Endothelial cell (in vitro differentiated cells): ENCODE results near the gene HNRNPUL1. TPM values are rescaled to one million over a fixed set of nuclear protein-coding genes. Genes with fewer than 3 reads are reported as not detected.

ENCODE experiments used
- DNase-seq: peaks from one replicate; pipeline ENCODE4 v3.0.0; 2021; ENCODE audit warnings: low spot score
- H3K27ac Mint-ChIP-seq: one replicate; pipeline ENCODE4 v1.8.0; 2021; ENCODE audit warnings: mixed read lengths, inconsistent platforms; ENCODE audit not compliant: unreplicated experiment
- H3K27me3 Mint-ChIP-seq: one replicate; pipeline ENCODE4 v1.8.0; 2021; ENCODE audit warnings: mild to moderate bottlenecking, moderate library complexity, mixed read lengths, inconsistent platforms; ENCODE audit not compliant: unreplicated experiment
- H3K36me3 Mint-ChIP-seq: one replicate; pipeline ENCODE4 v1.8.0; 2021; ENCODE audit warnings: mild to moderate bottlenecking, low read depth, mixed read lengths, inconsistent platforms; ENCODE audit not compliant: unreplicated experiment
- H3K4me1 Mint-ChIP-seq: one replicate; pipeline ENCODE4 v1.8.0; 2021; ENCODE audit warnings: mild to moderate bottlenecking, mixed read lengths, inconsistent platforms; ENCODE audit not compliant: unreplicated experiment
- H3K4me3 Mint-ChIP-seq: one replicate; pipeline ENCODE4 v1.8.0; 2021; ENCODE audit warnings: mild to moderate bottlenecking, mixed read lengths, inconsistent platforms; ENCODE audit not compliant: unreplicated experiment
- H3K9me3 Mint-ChIP-seq: one replicate; pipeline ENCODE4 v1.8.0; 2021; ENCODE audit warnings: mixed read lengths, inconsistent platforms; ENCODE audit not compliant: unreplicated experiment
- CTCF ChIP-seq: fragments of 200-600 bp; sonication (generic); IDR thresholded peaks from one replicate; pipeline ENCODE4 v1.5.0; 2021; ENCODE audit warnings: antibody characterized with exemption; ENCODE audit not compliant: unreplicated experiment
- total RNA-seq: library from RNA; stranded (reverse); fragmentation: NEBNext Ultra II Directional; extraction: Animal tissue kit (Norgen Biotek cat#: 25700); gene quantifications from one replicate; pipeline ENCODE4 v1.2.1, GENCODE V29; 2021; ENCODE audit not compliant: unreplicated experiment

The HNRNPUL1 gene
- total RNA-seq, 1 donor from 2014 or later: 259 TPM

GRCh38 chr19:41269571-41269970 is 5.4 kb downstream of the HNRNPUL1 start:
- TF ChIP-seq CTCF: no peak
- no peak for DNase-seq
- peaks cover 64% of the 10 kb centered on the region for H3K4me1 Mint-ChIP-seq
- H3K27ac Mint-ChIP-seq: no peak overlapping the region
- no peaks in the 10 kb centered on the region for H3K9me3 Mint-ChIP-seq
- H3K4me3 Mint-ChIP-seq: no peak overlapping the region
- H3K36me3 Mint-ChIP-seq: peaks cover 64% of the 10 kb centered on the region
- H3K27me3 Mint-ChIP-seq: peaks cover 2% of the 10 kb centered on the region

- H3K27me3 Mint-ChIP-seq: peaks cover 2% of the 10 kb centered on the region
- peaks cover 36% of the 10 kb centered on the region for H3K4me1 Mint-ChIP-seq
- no peaks in the 10 kb centered on the region for H3K9me3 Mint-ChIP-seq
- DNase-seq: peak; percentile 11
- peak overlapping the region; percentile 53 for H3K4me3 Mint-ChIP-seq
- peak overlapping the region; percentile 74 for H3K27ac Mint-ChIP-seq
- no peak for TF ChIP-seq CTCF
- H3K36me3 Mint-ChIP-seq: peaks cover 51% of the 10 kb centered on the region
Observed at GRCh38 chr19:41273076-41273475, 8.9 kb downstream of the HNRNPUL1 start.

GRCh38 chr19:41274802-41275201 is 10.6 kb downstream of the HNRNPUL1 start:
- Mint-ChIP-seq H3K4me1 (peaks cover 36% of the 10 kb centered on the region), H3K27ac (no peak overlapping the region), H3K9me3 (no peaks in the 10 kb centered on the region), H3K27me3 (peaks cover 6% of the 10 kb centered on the region), H3K36me3 (peaks cover 60% of the 10 kb centered on the region), H3K4me3 (peak overlapping the region; percentile 61)
- TF ChIP-seq CTCF: no peak
- DNase-seq: no peak

GRCh38 chr19:41276231-41276630 is 12.1 kb downstream of the HNRNPUL1 start:
- no peak for TF ChIP-seq CTCF
- Mint-ChIP-seq H3K27me3 (peaks cover 6% of the 10 kb centered on the region), H3K27ac (no peak overlapping the region), H3K4me1 (peaks cover 33% of the 10 kb centered on the region), H3K9me3 (no peaks in the 10 kb centered on the region), H3K36me3 (peaks cover 67% of the 10 kb centered on the region), H3K4me3 (no peak overlapping the region)
- no peak for DNase-seq

GRCh38 chr19:41278478-41278877 is 14.3 kb downstream of the HNRNPUL1 start:
- no peaks in the 10 kb centered on the region for H3K9me3 Mint-ChIP-seq
- H3K4me3 Mint-ChIP-seq: peak overlapping the region; percentile 31
- H3K27me3 Mint-ChIP-seq: peaks cover 5% of the 10 kb centered on the region
- H3K36me3 Mint-ChIP-seq: peaks cover 52% of the 10 kb centered on the region
- H3K4me1 Mint-ChIP-seq: peaks cover 10% of the 10 kb centered on the region
- no peak for DNase-seq
- no peak for TF ChIP-seq CTCF
- H3K27ac Mint-ChIP-seq: no peak overlapping the region
